Measurements from ENCODE around the gene MRPS22.

MRPS22 gene

GRCh38 chr3:139322346-139322745 lies 21.5 kb upstream of the MRPS22 start:
- no peak overlapping the region for H3K4me3 ChIP-seq (ENCODE audit: low read depth, low read length)
- DNase-seq (ENCODE audit: low read depth, low spot score): no peak
- TF ChIP-seq, protein P1, sequence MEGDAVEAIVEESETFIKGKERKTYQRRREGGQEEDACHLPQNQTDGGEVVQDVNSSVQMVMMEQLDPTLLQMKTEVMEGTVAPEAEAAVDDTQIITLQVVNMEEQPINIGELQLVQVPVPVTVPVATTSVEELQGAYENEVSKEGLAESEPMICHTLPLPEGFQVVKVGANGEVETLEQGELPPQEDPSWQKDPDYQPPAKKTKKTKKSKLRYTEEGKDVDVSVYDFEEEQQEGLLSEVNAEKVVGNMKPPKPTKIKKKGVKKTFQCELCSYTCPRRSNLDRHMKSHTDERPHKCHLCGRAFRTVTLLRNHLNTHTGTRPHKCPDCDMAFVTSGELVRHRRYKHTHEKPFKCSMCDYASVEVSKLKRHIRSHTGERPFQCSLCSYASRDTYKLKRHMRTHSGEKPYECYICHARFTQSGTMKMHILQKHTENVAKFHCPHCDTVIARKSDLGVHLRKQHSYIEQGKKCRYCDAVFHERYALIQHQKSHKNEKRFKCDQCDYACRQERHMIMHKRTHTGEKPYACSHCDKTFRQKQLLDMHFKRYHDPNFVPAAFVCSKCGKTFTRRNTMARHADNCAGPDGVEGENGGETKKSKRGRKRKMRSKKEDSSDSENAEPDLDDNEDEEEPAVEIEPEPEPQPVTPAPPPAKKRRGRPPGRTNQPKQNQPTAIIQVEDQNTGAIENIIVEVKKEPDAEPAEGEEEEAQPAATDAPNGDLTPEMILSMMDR (IDR thresholded peaks at IDR 0.05; ENCODE audit: low read depth, low read length): no peak
- in situ Hi-C loops (cut with HindIII; ENCODE audit: low sequenced_read_pairs): loop anchor here (25.0 kb wide), 1 partner anchor 210 kb away; no protein-coding TSS in a partner anchor

- no peak overlapping the region for H3K4me3 ChIP-seq (ENCODE audit: low read depth, low read length)
- TF ChIP-seq, protein P1 (IDR thresholded peaks at IDR 0.05; ENCODE audit: low read depth, low read length): no peak
- in situ Hi-C loops (cut with HindIII; ENCODE audit: low sequenced_read_pairs): loop anchor here (25.0 kb wide), 1 partner anchor 211 kb away; no protein-coding TSS in a partner anchor
- no peak for DNase-seq (ENCODE audit: low read depth, low spot score)
Observed at GRCh38 chr3:139323146-139323545, 20.7 kb upstream of the MRPS22 start.

DNA sequence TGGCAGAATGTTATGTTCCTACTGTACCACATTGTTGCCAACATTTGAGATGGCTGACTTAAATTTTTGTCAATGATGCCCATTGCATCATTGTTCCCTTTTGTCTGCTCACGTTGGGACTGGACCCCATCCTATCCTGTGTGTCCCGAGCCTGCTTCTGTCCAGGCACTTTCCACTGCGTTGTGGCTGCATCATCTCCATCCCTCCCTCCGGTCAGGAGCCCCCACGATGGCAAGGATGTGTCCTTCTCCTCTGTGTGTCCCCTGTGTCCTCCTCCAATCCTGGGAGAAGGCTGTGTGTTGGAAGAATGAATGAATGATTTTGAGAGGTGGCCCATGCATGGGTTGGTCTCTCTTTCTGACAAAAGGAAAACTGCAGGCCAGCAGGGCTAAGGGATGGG lies 19.4 kb upstream of the MRPS22 start:
- TF ChIP-seq, protein P1 (IDR thresholded peaks at IDR 0.05; ENCODE audit: low read depth, low read length): no peak
- no peak overlapping the region for H3K4me3 ChIP-seq (ENCODE audit: low read depth, low read length)
- DNase-seq (ENCODE audit: low read depth, low spot score): no peak
- in situ Hi-C loops (cut with HindIII; ENCODE audit: low sequenced_read_pairs): loop anchor here (25.0 kb wide), 1 partner anchor 212 kb away; no protein-coding TSS in a partner anchor

GRCh38 chr3:139325551-139325950 lies 18.3 kb upstream of the MRPS22 start:
- in situ Hi-C loops (cut with HindIII; ENCODE audit: low sequenced_read_pairs): no loop called here
- DNase-seq (ENCODE audit: low read depth, low spot score): no peak
- TF ChIP-seq, protein P1 (IDR thresholded peaks at IDR 0.05; ENCODE audit: low read depth, low read length): no peak
- no peak overlapping the region for H3K4me3 ChIP-seq (ENCODE audit: low read depth, low read length)

DNA sequence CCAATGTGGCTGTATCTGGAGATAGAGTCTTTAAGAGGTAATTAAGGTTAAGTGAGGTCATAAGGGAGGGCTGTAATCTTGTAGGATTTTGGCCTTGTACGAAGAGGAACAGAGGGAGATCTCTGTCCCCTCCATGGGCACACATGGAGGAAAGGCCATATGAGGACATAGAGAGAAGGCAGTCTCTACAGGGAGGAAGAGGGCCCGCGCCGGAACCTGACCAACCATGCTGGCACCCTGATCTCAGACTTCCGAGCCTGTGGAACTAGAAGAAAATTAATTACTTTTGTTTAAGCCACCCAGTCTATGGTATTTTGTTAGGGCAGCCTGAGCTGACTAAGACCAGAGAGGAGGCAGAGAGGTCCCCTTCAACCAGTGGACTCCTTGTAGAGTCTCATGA lies 17.7 kb upstream of the MRPS22 start:
- TF ChIP-seq, protein P1 (IDR thresholded peaks at IDR 0.05; ENCODE audit: low read depth, low read length): no peak
- DNase-seq (ENCODE audit: low read depth, low spot score): no peak
- in situ Hi-C loops (cut with HindIII; ENCODE audit: low sequenced_read_pairs): no loop called here
- H3K4me3 ChIP-seq (ENCODE audit: low read depth, low read length): no peak overlapping the region

DNA sequence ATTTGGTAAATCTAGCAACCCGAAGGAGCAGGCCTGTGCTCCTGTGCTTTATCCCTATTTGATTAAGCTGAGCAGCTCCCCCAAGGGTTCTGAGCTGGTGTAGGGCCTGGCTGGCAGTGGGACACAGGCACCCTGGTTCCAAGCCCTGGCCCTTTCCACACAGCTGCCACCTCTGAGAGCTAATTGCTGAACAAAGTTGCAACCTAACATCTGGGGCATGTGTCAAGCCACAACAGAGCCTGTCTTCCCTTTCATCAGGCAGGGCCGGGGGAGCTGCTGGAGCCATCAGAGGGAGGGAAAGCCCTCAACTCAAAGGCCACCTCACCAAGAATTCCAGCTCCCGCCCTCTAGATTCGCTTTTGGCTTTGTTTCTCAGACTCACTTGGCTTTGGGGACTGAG lies 17.1 kb upstream of the MRPS22 start:
- no peak for DNase-seq (ENCODE audit: low read depth, low spot score)
- in situ Hi-C loops (cut with HindIII; ENCODE audit: low sequenced_read_pairs): no loop called here
- no peak overlapping the region for H3K4me3 ChIP-seq (ENCODE audit: low read depth, low read length)
- TF ChIP-seq, protein P1 (IDR thresholded peaks at IDR 0.05; ENCODE audit: low read depth, low read length): no peak

GRCh38 chr3:139327231-139327630 lies 16.6 kb upstream of the MRPS22 start:
- no peak for DNase-seq (ENCODE audit: low read depth, low spot score)
- no peak overlapping the region for H3K4me3 ChIP-seq (ENCODE audit: low read depth, low read length)
- in situ Hi-C loops (cut with HindIII; ENCODE audit: low sequenced_read_pairs): no loop called here
- TF ChIP-seq, protein P1 (IDR thresholded peaks at IDR 0.05; ENCODE audit: low read depth, low read length): no peak

Measured in astrocyte of the spinal cord (primary cell).